Neural progenitor cell (in vitro differentiated cells): ENCODE results near the gene TMEM175.

Experiments
- CTCF ChIP-seq: fragments of 200-600 bp; sonication (generic); IDR thresholded peaks from 2 replicates; pipeline ENCODE4 v1.5.1; 2017; ENCODE audit warnings: antibody characterized with exemption, mild to moderate bottlenecking
- EZH2phosphoT487 ChIP-seq: fragments of 200-600 bp; sonication (generic); IDR thresholded peaks from 2 replicates; pipeline ENCODE4 v1.6.1; 2017; ENCODE audit warnings: antibody characterized with exemption

GRCh38 chr4:945274-946102, 13.2 kb downstream of the TMEM175 start:
- TF ChIP-seq CTCF (no peak), EZH2phosphoT487 (no peak)
